Cardiac muscle cell (in vitro differentiated cells and primary cell): Measurements from ENCODE around the gene MYO1B. TPM values are rescaled to one million over a fixed set of nuclear protein-coding genes. Genes with fewer than 3 reads are reported as not detected.

Experiments used
- DNase-seq, 2 donors: peaks; one replicate each; pipeline versions ENCODE4 v3.0.0 to v3.0.0-alpha.2; 2010 to 2017; ENCODE audit warnings: low read depth in 1 of 2, low spot score in 1 of 2
- H3K27ac ChIP-seq: fragments of 200-600 bp; sonication (generic); 2 replicates; pipeline ENCODE4 v1.5.1; 2016
- H3K27me3 ChIP-seq: fragments of 200-600 bp; sonication (generic); 2 replicates; pipeline ENCODE4 v1.6.0; 2016; ENCODE audit warnings: control low read depth
- H3K36me3 ChIP-seq: fragments of 200-600 bp; sonication (generic); 2 replicates; pipeline ENCODE4 v1.5.1; 2016; ENCODE audit warnings: control low read depth
- H3K4me1 ChIP-seq: fragments of 200-600 bp; sonication (generic); 2 replicates; pipeline ENCODE4 v1.8.1; 2017; ENCODE audit warnings: low read depth, mild to moderate bottlenecking, mixed run types
- H3K4me3 ChIP-seq: fragments of 200-600 bp; sonication (generic); 2 replicates; pipeline ENCODE4 v1.5.1; 2016; ENCODE audit warnings: mild to moderate bottlenecking
- H3K9me3 ChIP-seq: fragments of 200-600 bp; sonication (generic); 2 replicates; pipeline ENCODE4 v1.5.1; 2017; ENCODE audit warnings: low read depth, mild to moderate bottlenecking, control low read depth
- CTCF ChIP-seq: IDR thresholded peaks from 2 replicates; pipeline ENCODE4 v1.5.1; 2012; ENCODE audit warnings: low read depth, mild to moderate bottlenecking, low read length
- polyA plus RNA-seq: library from polyadenylated mRNA; unstranded; fragments of >200 nt; fragmentation: Nextera tagmentation; extraction: Ambion mirVana; gene quantifications from 2 replicates; pipeline ENCODE4 v1.2.1, GENCODE V29; 2016
- total RNA-seq: library from RNA; depleted of rRNA; stranded (reverse); fragments of >200 nt; gene quantifications from 2 replicates; pipeline ENCODE4 v1.2.3, GENCODE V29; 2016

MYO1B gene
- total and polyA plus RNA-seq, 2 experiments from 2014 or later = 33.1 to 44.5 TPM

- TF ChIP-seq CTCF = no peak
- H3K27me3 ChIP-seq = no peaks in the 10 kb centered on the region
- no peaks in the 10 kb centered on the region for H3K36me3 ChIP-seq
- DNase-seq = no peak
- no peaks in the 10 kb centered on the region for H3K9me3 ChIP-seq
- H3K27ac ChIP-seq = no peak overlapping the region
- H3K4me1 ChIP-seq = peaks cover 7% of the 10 kb centered on the region
- H3K4me3 ChIP-seq = no peak overlapping the region
Observed at GRCh38 chr2:191343796-191344338, 98.7 kb downstream of the MYO1B start.

GRCh38 chr2:191345788-191346187 is 100.6 kb downstream of the MYO1B start:
- TF ChIP-seq CTCF = no peak
- Histone ChIP-seq H3K27ac (no peak overlapping the region), H3K36me3 (no peaks in the 10 kb centered on the region), H3K4me1 (peaks cover 7% of the 10 kb centered on the region), H3K9me3 (no peaks in the 10 kb centered on the region), H3K4me3 (no peak overlapping the region), H3K27me3 (no peaks in the 10 kb centered on the region)
- DNase-seq = no peak

GRCh38 chr2:191347154-191347553 is 102.0 kb downstream of the MYO1B start:
- Histone ChIP-seq H3K4me3 (no peak overlapping the region), H3K27ac (no peak overlapping the region), H3K27me3 (no peaks in the 10 kb centered on the region), H3K4me1 (peaks cover 7% of the 10 kb centered on the region), H3K36me3 (peaks cover 3% of the 10 kb centered on the region), H3K9me3 (no peaks in the 10 kb centered on the region)
- no peak for TF ChIP-seq CTCF
- no peak for DNase-seq

GRCh38 chr2:191347881-191348280 is 102.7 kb downstream of the MYO1B start:
- Histone ChIP-seq H3K27ac (no peak overlapping the region), H3K36me3 (peaks cover 3% of the 10 kb centered on the region), H3K4me3 (no peak overlapping the region), H3K9me3 (no peaks in the 10 kb centered on the region), H3K27me3 (no peaks in the 10 kb centered on the region), H3K4me1 (peaks cover 7% of the 10 kb centered on the region)
- DNase-seq = no peak
- no peak for TF ChIP-seq CTCF

GRCh38 chr2:191349990-191350389 is 104.8 kb downstream of the MYO1B start:
- H3K27ac ChIP-seq = no peak overlapping the region
- H3K36me3 ChIP-seq = peaks cover 3% of the 10 kb centered on the region
- no peak for DNase-seq
- H3K9me3 ChIP-seq = no peaks in the 10 kb centered on the region
- no peaks in the 10 kb centered on the region for H3K4me1 ChIP-seq
- H3K4me3 ChIP-seq = no peak overlapping the region
- H3K27me3 ChIP-seq = no peaks in the 10 kb centered on the region
- TF ChIP-seq CTCF = no peak

GRCh38 chr2:191350826-191351225 is 105.6 kb downstream of the MYO1B start:
- Histone ChIP-seq H3K4me3 (no peak overlapping the region), H3K4me1 (no peaks in the 10 kb centered on the region), H3K9me3 (no peaks in the 10 kb centered on the region), H3K36me3 (peaks cover 3% of the 10 kb centered on the region), H3K27me3 (no peaks in the 10 kb centered on the region), H3K27ac (no peak overlapping the region)
- no peak for DNase-seq
- TF ChIP-seq CTCF = no peak
